Measurements from ENCODE around the gene SNX32. TPM values are rescaled to one million over a fixed set of nuclear protein-coding genes. Genes with fewer than 3 reads are reported as not detected.

Gene SNX32
- total and polyA plus RNA-seq, 2 of the 13 experiments (the other 11 are each of a cell fraction or from before 2014, with no cell fraction given): 0.09 to 0.34 TPM

DNA sequence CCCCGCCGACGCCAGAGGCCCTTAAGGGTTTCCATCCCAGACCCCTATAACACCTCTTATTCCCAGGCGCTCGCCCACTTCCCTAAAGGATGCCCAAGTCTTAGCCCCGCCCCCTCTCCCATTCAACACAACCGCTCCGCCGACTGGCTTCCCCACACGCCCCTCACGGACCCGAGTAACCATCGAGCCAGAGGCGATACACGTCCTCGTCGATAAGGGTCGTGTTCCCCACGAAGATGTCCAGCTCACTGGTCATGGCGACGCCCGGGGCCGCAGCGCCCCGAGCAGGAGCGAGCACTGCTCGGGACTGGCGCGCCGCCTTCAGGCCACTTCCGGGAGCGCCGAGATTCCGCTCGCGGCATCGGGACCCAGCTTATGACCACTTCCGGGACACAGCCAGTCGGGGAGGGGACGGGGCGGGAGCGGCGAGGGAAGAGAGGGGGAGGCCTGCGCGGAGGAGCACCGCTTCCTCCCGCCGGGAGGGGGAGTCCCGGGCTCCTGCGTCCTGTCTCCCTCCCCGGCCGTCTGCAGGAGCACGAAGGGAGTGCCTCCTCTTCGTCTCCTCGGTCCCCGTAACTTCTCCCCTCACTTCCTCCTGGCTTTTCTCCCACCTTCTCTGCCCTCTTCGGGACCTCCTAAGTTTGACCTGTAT lies 54.5 kb downstream of the SNX32 start, which contains the start of gene FIBP (continued):
- TF ChIP-seq HNRNPK (IDR thresholded peaks at IDR 0.05; ENCODE audit: low read depth, low read length, poor library complexity, severe bottlenecking) (no peak), ZNF33A (CRISPR knock-in tag; IDR thresholded peaks at IDR 0.05; ENCODE audit: borderline replicate concordance) (peak; percentile 70; the same call in 1 of the 2 replicates), MTF2 (CRISPR knock-in tag; IDR thresholded peaks at IDR 0.05; ENCODE audit: borderline replicate concordance) (peak; percentile 96), ZFP36L1 (CRISPR knock-in tag; IDR thresholded peaks at IDR 0.05) (no peak), PHB2 (IDR thresholded peaks at IDR 0.05; ENCODE audit: partially characterized antibody) (no peak), XRCC5 (optimal IDR thresholded peaks at IDR 0.05; ENCODE audit: low read length) (peak; percentile 71), HMG20A (CRISPR knock-in tag; IDR thresholded peaks at IDR 0.05; ENCODE audit: borderline replicate concordance) (no peak), ZNF101 (CRISPR knock-in tag; IDR thresholded peaks at IDR 0.05; ENCODE audit: borderline replicate concordance, low read depth) (no peak), HNF4G (IDR thresholded peaks at IDR 0.05; ENCODE audit: borderline replicate concordance, low read depth, low read length) (0 out of 2 replicates have a peak, but pooled peaks have one; percentile 4), HNF4G (CRISPR knock-in tag; IDR thresholded peaks at IDR 0.05; ENCODE audit: borderline replicate concordance, low read depth) (peak; percentile 65; the same call in 1 of the 2 replicates), FLYWCH1 (CRISPR knock-in tag; IDR thresholded peaks at IDR 0.05) (no peak), ZNF816 (CRISPR knock-in tag; IDR thresholded peaks at IDR 0.05; ENCODE audit: borderline replicate concordance) (no peak), RXRA (CRISPR knock-in tag; IDR thresholded peaks at IDR 0.05) (peak; percentile 14; the same call in 1 of the 2 replicates)
- TF ChIP-seq, protein P1, sequence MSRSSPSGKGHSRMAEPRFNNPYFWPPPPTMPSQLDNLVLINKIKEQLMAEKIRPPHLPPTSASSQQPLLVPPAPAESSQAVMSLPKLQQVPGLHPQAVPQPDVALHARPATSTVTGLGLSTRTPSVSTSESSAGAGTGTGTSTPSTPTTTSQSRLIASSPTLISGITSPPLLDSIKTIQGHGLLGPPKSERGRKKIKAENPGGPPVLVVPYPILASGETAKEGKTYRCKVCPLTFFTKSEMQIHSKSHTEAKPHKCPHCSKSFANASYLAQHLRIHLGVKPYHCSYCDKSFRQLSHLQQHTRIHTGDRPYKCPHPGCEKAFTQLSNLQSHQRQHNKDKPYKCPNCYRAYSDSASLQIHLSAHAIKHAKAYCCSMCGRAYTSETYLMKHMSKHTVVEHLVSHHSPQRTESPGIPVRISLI (CRISPR knock-in tag; IDR thresholded peaks at IDR 0.05; ENCODE audit: borderline replicate concordance): no peak
- TF ChIP-seq, protein P2, sequence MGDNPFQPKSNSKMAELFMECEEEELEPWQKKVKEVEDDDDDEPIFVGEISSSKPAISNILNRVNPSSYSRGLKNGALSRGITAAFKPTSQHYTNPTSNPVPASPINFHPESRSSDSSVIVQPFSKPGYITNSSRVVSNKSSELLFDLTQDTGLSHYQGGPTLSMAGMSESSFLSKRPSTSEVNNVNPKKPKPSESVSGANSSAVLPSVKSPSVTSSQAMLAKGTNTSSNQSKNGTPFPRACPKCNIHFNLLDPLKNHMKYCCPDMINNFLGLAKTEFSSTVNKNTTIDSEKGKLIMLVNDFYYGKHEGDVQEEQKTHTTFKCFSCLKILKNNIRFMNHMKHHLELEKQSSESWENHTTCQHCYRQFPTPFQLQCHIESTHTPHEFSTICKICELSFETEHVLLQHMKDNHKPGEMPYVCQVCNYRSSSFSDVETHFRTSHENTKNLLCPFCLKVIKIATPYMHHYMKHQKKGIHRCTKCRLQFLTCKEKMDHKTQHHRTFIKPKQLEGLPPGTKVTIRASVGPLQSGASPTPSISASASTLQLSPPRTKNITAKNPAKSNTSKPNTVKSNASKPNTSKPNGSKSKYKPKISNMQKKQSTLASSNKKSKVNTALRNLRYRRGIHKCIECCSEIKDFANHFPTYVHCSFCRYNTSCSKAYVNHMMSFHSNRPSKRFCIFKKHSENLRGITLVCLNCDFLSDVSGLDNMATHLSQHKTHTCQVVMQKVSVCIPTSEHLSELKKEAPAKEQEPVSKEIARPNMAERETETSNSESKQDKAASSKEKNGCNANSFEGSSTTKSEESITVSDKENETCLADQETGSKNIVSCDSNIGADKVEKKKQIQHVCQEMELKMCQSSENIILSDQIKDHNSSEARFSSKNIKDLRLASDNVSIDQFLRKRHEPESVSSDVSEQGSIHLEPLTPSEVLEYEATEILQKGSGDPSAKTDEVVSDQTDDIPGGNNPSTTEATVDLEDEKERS (CRISPR knock-in tag; IDR thresholded peaks at IDR 0.05): no peak
- TF ChIP-seq, protein P3, sequence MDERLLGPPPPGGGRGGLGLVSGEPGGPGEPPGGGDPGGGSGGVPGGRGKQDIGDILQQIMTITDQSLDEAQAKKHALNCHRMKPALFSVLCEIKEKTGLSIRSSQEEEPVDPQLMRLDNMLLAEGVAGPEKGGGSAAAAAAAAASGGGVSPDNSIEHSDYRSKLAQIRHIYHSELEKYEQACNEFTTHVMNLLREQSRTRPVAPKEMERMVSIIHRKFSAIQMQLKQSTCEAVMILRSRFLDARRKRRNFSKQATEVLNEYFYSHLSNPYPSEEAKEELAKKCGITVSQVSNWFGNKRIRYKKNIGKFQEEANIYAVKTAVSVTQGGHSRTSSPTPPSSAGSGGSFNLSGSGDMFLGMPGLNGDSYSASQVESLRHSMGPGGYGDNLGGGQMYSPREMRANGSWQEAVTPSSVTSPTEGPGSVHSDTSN (CRISPR knock-in tag; IDR thresholded peaks at IDR 0.05): no peak
- TF ChIP-seq, protein P4, sequence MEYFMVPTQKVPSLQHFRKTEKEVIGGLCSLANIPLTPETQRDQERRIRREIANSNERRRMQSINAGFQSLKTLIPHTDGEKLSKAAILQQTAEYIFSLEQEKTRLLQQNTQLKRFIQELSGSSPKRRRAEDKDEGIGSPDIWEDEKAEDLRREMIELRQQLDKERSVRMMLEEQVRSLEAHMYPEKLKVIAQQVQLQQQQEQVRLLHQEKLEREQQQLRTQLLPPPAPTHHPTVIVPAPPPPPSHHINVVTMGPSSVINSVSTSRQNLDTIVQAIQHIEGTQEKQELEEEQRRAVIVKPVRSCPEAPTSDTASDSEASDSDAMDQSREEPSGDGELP (IDR thresholded peaks at IDR 0.05; ENCODE audit: borderline replicate concordance, low read depth): no peak
- TF ChIP-seq, protein P5, sequence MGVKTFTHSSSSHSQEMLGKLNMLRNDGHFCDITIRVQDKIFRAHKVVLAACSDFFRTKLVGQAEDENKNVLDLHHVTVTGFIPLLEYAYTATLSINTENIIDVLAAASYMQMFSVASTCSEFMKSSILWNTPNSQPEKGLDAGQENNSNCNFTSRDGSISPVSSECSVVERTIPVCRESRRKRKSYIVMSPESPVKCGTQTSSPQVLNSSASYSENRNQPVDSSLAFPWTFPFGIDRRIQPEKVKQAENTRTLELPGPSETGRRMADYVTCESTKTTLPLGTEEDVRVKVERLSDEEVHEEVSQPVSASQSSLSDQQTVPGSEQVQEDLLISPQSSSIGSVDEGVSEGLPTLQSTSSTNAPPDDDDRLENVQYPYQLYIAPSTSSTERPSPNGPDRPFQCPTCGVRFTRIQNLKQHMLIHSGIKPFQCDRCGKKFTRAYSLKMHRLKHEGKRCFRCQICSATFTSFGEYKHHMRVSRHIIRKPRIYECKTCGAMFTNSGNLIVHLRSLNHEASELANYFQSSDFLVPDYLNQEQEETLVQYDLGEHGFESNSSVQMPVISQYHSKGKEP (CRISPR knock-in tag; IDR thresholded peaks at IDR 0.05): no peak
- TF ChIP-seq, protein P6, sequence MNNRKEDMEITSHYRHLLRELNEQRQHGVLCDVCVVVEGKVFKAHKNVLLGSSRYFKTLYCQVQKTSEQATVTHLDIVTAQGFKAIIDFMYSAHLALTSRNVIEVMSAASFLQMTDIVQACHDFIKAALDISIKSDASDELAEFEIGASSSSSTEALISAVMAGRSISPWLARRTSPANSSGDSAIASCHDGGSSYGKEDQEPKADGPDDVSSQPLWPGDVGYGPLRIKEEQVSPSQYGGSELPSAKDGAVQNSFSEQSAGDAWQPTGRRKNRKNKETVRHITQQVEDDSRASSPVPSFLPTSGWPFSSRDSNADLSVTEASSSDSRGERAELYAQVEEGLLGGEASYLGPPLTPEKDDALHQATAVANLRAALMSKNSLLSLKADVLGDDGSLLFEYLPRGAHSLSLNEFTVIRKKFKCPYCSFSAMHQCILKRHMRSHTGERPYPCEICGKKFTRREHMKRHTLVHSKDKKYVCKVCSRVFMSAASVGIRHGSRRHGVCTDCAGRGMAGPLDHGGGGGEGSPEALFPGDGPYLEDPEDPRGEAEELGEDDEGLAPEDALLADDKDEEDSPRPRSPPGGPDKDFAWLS (CRISPR knock-in tag; IDR thresholded peaks at IDR 0.05; ENCODE audit: borderline replicate concordance): no peak
